Activated T-helper 9 cell treated with anti-CD3 and anti-CD28 coated beads, Interleukin-2, amount 50 U/mL, for 16 hours (primary cell): ENCODE data around the gene SH2D6.
"Not testable (repeated sequence)": the region's sequence is repeated elsewhere in the genome, so short reads cannot be mapped to it uniquely, and the experiment has no call there.

Experiments used
- DNase-seq: peaks from one replicate; pipeline ENCODE4 v3.0.0-alpha.2; 2020; ENCODE audit warnings: low read depth

Gene SH2D6

DNA sequence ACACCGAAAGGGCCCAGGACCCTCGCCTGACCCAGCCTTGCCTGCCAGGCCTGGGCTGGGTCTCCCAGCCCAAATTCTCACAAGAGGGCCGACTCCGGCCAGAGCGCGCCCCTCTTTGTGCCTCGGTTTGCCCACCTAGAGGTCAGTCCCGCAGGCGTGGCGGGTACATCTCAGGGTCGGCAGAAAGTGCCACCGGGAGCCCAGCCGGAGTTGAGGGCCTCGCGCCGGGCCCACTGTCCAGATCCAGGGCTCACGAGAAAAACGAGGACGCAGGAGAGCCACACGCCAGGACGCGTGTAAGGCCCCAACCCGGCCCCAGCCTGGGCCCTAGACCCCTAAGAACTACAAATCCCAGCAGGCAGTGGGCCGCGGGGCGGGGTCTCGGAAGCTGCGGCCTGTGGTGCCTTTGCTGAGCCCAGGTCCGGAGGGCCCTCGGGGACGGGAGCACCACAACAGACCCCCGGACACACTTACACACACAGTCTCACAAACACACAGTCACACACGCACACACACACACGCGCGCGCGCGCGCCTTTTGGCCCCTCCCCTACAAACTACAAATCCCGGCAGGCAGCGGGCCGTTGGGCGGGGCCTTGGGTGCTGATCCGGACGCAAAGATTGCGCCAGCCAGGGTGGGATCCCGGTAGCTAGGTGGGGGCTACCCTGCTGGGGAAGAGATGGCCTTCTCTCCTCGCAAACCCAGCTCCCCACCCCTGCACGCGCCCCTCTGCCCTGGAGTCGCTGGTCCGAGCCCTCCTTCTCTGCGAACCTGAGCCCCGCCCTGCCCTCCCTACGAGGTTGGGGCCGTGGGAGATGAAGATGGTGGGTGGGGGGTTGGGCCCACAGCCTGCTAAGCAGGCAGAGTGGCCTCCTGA lies at the start of gene SH2D6:
SH2D6 (plus strand) TSS at position 583 of the 877 bp plus-strand sequence. CDS start 10,752 bp downstream, outside the sequence.
- peak; percentile 79 for DNase-seq

DNA sequence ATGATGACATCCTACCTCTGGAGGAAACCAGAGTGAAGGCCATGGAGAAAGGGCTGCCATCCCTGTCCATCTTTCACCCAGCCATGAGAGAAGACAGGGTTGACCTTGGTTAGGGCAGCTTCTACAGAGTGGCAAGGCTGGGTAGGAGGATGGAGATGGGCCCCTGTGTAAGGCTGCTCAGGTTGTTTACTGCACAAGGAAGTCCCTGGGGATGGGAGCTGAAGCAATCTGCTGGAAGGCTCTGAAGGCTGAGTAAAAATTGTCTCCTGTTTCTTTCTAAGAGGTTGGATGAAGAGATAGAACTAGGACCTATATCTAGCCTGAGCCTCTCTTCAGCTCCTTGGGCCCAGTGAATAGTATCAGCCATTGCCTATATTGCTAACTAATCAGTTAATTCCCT lies 49.6 kb upstream of the SH2D6 start:
- DNase-seq: no peak

DNA sequence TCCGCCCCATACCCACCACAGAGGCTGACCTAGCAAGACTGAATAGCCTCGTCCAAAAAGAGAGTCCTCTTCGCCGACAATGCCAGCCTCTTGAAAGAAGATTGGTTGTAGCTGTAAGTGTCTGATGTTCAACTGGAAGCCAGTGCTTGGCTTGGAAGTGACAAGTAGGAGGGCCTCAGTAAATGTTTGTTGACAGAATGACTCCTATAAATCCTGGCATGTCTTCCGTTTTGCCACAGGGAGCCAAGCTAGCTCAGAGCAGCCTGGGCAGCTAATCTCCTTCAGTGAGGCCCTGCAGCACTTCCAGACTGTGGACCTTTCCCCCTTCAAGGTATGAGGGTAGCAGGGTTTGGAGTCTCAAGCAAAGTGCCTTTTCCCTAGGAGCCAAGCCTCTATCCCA lies 49.0 kb upstream of the SH2D6 start:
- no peak for DNase-seq

DNA sequence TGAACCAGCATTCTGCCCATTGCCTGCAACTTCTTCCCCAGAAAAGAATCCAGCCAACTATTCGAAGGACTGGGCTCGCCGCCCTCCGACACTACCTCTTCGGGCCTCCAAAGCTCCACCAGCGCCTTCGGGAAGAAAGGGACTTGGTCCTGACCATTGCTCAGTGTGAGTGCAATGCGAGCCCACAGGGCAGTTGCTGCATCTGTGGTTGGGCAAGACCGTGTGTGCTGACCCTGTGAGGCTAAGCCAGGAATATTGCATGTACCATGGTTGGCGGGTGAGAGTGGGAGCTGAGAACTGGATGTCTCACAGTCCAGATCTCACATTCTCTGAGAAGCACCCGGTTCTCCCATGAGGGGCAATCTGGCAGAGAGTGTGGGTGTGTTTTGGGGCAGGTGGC lies 47.5 kb upstream of the SH2D6 start:
- DNase-seq: no peak

DNA sequence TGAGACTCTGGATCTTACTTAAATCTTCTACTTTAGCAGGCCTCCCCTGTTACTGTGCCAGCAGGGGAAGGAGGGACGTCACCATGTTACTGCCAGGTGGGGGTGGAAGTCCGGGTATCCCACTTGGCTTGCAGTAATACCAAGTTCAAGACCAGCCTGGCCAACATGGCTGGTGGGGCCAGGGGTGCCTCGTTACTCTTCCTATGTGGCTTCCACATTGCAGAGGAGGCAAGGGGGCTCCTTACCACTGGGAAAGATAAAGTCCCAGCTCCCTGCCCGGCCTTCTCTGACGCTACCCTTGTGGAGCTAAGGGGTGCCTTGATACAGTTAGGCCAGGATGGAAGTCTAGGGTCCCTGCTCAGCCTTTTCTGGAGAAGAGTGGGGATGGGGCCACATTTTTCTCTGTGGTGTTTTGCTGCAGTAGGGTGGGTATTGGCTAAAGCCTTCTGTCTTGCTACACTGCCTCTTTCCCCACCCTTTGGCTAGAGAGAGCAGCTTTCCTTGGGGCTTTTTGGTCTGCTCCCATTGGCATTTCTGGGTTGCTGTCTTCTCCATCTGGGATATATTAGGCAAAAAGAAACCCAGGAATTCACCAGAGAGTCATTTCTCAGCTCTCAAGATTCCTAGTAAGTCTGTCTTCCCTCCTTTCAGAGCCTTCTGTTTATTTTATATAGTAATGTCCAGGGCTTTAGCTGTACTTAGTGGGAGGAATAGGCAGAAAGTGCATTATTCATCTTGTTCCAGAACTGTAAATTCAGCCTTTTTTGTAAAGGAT lies 42.0 kb upstream of the SH2D6 start:
- DNase-seq: no peak

DNA sequence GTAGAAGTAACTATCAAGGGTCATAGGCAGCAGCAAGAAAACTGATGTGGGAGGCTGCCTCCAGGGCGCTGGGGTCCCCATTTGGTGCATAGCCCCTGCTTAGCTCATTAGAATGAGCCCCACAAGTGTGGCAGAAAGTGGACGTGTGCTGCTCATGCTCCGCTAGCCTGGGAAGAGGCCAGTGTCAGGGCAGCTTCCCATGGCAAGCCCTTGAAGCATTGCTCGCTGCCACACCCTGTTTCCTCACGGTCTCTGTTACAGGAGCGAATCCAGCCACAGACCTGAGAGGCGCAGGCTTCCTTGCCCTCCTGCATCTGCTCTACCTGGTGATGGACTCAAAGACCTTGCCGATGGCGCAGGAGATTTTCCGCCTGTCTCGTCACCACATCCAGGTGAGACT lies 41.4 kb upstream of the SH2D6 start:
- DNase-seq: no peak

DNA sequence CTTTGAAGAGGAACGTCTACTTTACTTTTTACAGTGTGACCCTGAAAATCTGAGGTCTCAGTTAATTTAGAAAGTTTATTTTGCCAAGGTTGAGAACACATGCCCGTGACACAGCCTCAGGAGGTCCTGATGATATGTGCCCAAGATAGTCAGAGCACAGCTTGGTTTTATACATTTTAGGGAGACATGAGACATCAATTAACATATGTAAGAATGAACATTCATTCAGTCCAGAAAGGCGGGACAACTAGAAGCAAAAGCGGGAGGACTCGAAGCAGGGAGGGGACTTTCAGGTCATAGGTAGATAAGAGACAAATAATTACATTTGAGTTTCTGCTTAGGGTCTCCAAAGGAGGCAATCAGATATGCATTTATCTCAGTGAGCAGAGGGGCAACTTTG lies 40.3 kb upstream of the SH2D6 start:
- DNase-seq: no peak

DNA sequence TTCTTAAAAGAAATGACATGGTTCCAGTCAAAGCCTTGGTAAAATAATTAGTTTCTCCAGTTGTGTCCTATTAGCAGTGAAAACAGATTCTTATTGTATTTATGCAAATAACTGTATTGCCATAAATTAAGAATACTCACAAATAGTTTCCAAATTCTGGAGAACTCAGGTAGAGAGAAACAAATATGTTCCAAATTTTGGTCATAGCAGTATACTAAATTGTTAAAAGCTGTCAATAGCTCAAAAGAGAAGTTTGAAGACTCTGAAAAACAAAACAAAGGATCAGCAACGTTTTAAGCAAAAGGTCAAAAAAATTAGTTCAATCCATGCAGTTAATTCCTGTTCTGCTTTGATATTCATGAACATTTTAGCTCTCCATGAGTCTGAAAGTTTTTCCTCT lies 38.5 kb upstream of the SH2D6 start:
- no peak for DNase-seq

DNA sequence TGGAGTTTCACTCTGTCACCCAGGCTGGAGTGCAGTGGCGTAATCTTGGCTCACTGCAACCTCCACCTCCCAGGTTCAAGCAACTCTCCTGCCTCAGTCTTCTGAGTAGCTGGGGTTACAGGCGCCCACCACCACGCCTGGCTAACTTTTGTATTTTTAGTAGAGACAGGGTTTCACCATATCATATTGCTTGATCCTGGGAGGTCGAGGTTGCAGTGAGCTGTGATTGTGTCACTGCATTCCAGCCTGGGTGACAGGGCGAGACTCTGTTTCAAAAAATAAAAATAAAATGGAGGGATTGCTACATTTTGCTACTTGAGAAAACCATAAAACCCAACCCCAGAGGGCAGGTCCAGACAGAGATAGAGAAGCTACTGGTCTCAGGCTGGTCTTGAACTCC lies 35.4 kb upstream of the SH2D6 start:
- DNase-seq: not testable (repeated sequence)

DNA sequence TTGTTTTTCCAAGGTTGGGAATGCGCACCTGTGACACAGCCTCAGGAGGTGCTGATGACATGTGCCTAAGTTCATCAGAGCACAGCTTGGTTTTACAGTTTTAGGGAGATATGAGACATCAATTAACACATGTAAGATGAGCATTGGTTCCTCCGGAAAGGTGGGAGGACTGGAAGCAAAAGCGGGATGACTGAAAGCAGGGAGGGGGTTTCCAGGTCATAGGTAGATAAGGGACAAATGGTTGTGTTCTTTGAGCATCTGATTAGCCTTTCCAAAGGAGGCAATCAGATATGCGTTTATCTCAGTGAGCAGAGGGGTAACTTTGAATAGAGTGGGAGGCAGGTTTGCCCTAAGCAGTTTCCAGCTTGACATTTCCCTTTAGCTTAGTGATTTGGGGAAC lies 34.7 kb upstream of the SH2D6 start:
- DNase-seq: no peak

DNA sequence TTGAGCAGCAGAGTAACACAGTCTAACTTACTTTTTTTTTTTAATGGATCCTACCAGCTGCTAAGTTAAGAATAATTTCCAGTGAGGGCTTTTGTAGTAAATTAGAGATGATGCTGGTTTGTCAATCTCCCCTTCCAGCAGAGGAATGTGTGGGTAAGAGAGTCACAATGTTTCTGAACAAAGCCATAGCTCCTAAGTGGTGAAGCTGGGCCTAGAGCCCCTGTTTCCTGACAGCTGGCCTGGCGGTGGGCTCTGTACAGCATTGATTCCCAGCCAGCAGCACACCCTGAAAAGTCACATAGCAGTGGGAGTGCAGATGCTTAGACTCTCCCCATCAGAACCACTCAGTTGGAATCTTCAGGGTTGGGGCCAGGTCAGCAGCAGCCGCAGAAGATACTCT lies 32.8 kb upstream of the SH2D6 start:
- no peak for DNase-seq

DNA sequence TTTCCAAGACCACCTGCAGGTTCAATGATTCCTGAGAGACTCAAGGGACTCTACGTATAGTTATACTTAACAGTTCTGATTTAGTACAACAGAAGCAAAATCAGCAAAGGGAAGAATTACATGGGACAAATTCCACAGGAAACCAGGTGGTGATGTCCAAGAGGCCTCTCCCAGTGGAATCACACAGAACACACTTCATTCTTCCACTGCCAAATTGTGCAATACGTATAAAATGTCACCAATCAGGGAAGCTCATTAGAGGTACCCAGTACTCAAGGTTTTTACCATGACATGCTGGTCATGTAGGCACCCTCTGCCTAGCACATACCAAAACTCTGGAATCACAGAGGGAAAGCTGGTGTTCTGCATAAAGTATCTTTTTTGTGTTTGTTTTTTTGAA lies 30.8 kb upstream of the SH2D6 start:
- no peak for DNase-seq

DNA sequence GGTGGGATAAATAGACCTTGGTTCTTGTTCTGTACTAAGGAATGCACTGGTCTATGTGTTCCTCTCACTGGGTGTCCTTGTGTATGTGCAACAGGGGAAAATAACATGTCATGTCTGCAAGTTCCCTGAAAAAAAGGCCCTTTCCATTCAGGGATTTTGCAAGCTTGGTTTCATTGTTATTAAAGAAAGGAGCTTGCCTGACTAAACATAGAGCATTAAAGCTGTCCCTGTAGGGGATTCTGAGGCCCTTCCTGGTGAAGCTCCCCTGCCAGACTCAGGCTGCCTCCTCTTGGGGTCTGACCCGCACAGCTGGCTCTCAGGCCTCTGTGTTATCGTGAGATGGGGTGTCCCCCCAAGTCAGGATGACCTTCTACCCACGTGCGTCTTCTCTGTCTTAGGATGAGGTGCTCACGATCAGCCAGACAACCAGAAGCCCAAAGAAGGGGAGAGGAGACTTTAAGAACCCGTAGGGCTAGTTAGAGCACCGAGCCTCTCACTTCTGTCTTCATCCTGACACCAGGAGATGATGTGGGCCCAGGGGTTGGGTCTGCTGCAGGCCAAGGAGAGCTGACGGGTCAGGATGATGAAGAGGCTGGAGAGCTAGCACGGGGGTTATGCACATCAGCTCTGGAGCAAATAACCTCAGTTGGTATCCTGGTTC lies 29.5 kb upstream of the SH2D6 start:
- DNase-seq: no peak

DNA sequence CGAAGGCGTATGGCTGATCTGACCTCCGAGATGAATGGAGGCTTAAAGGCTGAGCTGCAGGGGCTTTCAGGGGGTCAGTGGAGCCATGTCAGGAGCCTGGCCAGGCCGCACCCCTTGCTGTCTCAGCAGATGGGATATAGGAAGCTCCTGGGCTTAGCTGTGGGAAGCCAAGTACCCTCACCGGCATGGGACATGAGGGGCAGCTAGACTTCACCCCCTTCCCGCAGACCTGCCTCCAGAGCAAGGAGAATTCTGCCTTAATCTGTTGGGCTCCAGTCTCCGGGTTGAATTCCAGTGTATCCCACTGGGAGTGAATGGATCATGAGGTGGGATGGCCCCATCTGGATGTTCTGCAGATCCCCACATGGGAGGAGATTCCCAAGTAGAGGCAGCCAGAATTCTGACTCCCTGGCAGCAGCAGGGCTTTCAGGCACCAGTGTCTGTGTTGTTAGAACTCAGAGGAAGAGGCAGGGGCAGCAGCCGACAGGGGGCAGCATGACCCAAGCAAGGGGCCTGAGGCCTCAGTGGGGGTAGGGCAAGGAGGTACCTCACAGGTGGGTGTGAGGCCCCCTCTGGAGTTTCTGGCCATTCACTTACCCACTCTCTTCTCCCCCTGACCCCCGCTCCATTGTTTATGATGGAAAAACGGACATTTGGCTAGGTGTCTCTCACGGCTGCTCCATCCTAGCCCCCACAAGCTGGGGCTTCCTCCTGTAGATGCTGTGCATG lies 27.4 kb upstream of the SH2D6 start:
- DNase-seq: peak; percentile 55

DNA sequence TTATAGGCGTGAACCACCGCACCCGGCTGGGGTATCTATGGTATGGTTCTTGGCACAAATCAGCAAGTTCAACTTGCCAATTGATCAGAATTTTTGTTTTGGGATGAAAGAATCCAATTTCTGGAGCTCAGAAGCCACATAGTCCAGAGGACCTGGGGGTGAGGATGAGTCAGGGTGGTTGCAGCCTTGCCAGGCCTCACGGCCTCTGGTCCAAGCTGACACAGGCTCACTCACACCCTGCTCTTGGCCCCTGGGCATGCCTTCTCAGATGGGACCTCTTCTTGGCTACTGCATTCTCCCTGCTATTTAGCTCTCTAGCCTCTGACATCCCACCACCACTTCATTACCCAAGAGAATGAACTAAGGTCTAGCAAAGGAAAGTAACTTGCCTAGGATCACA lies 24.7 kb upstream of the SH2D6 start:
- no peak for DNase-seq

DNA sequence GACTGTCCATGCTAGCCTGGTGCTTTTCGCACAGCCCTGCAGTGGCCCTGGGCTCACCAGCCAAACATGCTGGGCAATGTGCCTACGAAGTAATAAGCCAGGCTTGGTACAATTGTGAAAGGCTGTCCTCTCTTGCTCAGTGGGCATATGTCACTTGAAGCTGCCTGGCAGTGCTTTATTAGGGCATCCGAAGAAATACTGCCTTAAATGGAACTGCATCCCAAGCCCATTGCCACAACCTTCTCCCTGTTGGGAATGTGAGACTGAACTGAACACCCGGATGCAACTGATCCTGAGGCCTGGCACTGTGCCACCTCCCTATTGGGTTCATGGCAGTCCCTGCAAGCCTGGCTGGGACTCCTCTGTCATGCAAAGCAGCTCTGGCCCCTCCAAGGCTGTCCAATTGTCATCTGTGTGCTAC lies 24.2 kb upstream of the SH2D6 start:
- DNase-seq: no peak

DNA sequence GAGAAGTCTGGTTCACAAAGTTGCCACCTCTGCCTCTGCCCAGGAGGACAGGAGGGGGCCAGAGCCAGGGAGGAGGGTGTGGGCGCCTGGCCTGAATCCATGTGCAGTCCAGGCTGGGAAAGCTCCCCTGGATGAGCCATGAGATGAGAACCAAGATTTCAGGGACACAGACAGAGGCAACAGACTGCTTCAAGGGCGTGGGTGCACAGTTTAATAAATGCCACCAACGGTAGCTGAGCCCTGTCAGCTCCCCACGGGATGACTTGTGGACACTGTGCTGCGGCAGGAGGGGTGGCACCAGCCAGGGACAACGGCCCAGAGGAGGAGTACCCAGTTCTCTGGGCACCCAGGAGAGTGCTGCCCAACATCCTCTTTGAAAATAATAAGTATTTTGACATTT lies 23.5 kb upstream of the SH2D6 start:
- no peak for DNase-seq

DNA sequence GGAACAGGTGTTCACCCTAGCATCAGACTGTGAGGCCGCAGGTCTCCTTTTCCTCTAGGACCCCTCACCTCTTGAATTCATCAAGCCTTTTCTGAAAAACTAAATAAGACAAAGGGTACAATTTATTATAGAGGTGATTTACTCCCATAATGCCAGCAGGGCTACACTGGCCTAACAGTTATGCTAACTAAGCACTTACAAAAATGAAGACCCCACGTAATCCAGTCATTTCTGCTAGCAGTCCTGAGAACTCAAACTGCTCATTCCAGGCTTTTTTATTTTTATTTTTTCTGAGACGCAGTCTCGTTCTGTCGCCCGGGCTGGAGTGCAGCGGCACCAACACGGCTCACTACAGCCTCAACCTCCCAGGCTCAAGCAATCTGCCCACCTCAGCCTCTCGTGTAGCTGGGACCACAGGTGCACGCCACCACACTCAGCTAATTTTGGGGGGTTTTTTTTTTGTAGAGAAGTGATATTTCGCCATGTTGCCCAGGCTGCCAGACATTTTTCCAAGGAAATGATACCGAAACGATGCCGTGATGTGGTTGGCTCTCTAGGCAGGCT lies 22.5 kb upstream of the SH2D6 start:
- no peak for DNase-seq

DNA sequence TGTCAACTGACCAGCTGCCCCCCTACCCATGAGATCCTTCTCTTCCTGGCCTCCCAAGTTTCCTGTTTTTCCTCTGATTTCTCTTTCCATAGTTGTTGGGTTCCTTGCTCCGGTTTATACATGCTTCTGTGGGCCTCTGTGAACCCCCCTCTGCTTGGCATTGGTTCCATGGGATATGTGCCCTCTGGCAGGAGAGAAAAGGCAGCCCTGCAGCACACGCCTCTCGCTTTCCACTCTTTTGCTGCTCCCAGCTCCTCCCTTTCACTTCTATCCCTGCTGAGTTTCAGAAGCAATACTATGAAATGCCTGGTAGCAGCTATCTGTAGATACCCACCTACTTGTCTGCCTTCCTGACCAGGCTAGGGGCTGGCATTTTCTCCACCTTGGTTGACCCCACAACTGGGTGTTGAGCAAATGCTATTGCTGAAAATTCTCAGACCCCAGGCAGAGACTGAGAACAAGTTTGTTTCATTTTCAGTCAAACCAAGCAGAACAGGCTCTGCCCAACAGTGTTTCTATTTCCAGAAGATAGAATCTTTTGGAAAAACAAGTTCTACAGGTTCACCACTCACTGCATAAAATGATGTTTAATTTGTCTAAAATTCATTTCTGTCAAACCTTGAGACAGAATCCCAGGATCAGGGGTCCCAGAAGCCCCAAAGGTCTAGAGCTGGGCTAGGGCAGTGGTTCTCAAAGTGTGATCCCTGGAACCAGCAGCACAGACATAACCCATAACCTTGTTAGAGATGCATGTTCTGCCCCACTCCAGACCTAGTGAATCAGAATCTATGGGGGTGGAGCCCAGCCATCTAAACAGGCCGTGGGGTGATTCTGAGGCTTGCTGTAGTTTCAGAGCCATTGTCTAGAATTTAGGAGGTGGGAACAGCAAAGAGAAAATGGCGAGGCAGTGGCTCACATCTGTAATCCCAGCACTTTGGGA lies 21.7 kb upstream of the SH2D6 start:
- no peak for DNase-seq

DNA sequence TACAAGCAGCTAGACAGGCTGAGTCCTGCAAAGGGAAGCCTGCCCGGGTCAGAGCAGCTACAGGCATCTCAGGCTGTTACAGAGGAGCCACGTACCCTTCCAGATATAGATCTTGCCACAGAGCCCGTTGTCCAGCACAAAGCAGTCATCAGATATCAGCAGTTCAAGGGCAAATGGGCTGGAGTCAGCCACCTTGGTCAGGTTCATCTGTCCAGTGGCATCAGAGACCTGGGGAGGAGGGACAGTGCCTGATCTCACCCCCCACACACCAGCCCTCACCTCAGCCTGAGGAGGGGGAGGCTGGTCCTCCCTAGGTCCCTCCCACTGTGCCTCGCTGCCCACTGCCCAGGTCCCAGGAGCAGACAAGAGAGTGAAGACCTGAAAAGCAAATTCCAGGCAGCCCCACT lies 20.6 kb upstream of the SH2D6 start:
- no peak for DNase-seq
